ENCODE data around the gene NAXD. TPM values are rescaled to one million over a fixed set of nuclear protein-coding genes. Genes with fewer than 3 reads are reported as not detected.
"Not testable (repeated sequence)": the region's sequence is repeated elsewhere in the genome, so short reads cannot be mapped to it uniquely, and the experiment has no call there.

NAXD gene
- total RNA-seq, 4 donors from 2014 or later: 26.0 to 37.9 (median 35.4) TPM

DNA sequence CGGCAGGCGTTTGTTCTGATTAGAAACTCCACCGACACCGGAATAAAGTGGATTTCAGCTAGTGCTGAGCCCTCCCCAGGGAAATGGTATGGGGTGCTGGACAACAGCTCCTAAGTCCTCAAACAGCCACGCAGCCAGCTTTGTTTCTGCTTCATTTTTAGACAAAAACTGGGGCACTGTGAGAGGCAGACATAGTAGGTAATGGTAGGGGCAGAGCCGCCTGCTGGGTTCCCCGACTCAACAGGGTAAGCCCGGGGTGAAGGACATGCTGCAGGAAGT, 50.8 kb downstream of the NAXD start:
- H3K27me3 ChIP-seq: no peaks in the 10 kb centered on the region
- no peak for DNase-seq
- TF ChIP-seq, protein P1, sequence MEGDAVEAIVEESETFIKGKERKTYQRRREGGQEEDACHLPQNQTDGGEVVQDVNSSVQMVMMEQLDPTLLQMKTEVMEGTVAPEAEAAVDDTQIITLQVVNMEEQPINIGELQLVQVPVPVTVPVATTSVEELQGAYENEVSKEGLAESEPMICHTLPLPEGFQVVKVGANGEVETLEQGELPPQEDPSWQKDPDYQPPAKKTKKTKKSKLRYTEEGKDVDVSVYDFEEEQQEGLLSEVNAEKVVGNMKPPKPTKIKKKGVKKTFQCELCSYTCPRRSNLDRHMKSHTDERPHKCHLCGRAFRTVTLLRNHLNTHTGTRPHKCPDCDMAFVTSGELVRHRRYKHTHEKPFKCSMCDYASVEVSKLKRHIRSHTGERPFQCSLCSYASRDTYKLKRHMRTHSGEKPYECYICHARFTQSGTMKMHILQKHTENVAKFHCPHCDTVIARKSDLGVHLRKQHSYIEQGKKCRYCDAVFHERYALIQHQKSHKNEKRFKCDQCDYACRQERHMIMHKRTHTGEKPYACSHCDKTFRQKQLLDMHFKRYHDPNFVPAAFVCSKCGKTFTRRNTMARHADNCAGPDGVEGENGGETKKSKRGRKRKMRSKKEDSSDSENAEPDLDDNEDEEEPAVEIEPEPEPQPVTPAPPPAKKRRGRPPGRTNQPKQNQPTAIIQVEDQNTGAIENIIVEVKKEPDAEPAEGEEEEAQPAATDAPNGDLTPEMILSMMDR (IDR thresholded peaks at IDR 0.05): no peak
- TF ChIP-seq POLR2A (IDR thresholded peaks at IDR 0.05): no peak
- H3K27ac ChIP-seq: no peak overlapping the region
- H3K36me3 ChIP-seq: no peaks in the 10 kb centered on the region
- no peaks in the 10 kb centered on the region for H3K4me1 ChIP-seq
- intact Hi-C loops (cut with DNase I; ENCODE audit: low total_unique reads): no loop called here
- no peak overlapping the region for H3K4me3 ChIP-seq
- no peaks in the 10 kb centered on the region for H3K9me3 ChIP-seq

- TF ChIP-seq, protein P1 (IDR thresholded peaks at IDR 0.05): no peak
- no peak for TF ChIP-seq POLR2A (IDR thresholded peaks at IDR 0.05)
- H3K27me3 ChIP-seq: no peaks in the 10 kb centered on the region
- H3K4me3 ChIP-seq: no peak overlapping the region
- no peaks in the 10 kb centered on the region for H3K4me1 ChIP-seq
- no peak for DNase-seq
- H3K36me3 ChIP-seq: no peaks in the 10 kb centered on the region
- no peaks in the 10 kb centered on the region for H3K9me3 ChIP-seq
- intact Hi-C loops (cut with DNase I; ENCODE audit: low total_unique reads): no loop called here
- H3K27ac ChIP-seq: no peak overlapping the region
These were observed 53.7 kb downstream of the NAXD start for GRCh38 chr13:110669036-110669435.

DNA sequence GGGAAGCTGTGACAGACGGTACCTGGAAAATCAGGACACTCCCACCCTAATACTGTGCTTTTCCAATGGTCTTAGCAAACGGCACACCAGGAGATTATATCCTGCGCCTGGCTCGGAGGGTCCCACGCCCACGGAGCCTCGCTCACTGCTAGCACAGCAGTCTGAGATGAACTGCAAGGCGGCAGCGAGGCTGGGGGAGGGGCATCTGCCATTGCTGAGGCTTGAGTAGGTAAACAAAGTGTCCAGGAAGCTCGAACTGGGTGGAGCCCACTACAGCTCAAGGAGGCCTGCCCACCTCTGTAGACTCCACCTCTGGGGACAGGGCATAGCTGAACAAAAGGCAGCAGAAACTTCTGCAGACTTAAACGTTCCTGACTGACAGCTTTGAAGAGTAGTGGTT, 54.5 kb downstream of the NAXD start:
- H3K36me3 ChIP-seq; DNase-seq; H3K4me1 ChIP-seq; intact Hi-C loops (cut with DNase I; ENCODE audit: low total_unique reads); H3K27ac ChIP-seq; H3K9me3 ChIP-seq; H3K4me3 ChIP-seq; H3K27me3 ChIP-seq: not testable (repeated sequence)

DNA sequence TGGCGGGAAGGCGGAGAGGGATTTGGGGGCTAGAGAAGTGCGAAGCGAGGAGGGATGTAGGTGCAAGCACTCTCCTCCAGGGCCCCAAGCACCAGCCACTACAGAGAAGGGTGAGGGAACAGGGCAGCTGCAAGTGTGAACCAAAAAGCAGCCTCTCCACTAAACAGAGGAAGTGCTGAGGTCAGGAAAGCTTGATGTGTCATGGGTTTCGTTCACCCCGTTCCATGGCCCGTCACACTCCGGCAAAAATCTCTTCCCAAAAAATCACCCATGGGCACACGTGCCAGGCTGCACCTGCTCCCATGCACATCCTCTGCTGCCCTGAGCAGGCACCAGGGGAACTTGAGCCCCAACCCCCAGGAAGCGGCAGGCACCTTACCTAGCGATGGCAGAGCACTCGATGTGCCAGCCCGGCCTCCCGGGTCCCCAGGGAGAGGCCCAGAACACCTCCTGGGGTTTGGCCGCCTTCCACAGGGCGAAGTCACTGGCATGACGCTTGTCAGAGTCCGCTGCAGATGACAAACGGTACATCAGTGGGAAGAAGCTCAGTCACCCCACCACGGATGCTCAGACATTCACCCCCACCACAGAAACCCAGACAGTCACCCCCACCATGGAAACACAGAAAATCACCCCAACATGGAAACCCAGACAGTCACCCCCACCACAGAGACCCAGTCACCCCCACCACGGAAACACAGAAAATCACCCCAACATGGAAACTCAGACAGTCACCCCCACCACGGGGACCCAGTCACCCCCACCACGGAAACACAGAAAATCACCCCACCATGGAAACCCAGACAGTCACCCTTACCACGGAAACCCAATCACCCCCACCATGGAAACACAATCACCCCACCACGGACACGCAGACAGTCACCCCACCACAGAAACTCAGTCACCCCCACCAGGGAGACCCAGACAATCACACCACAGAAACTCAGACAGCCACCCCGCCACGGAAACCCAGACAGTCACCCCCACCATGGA, 61.5 kb downstream of the NAXD start:
- H3K36me3 ChIP-seq: no peaks in the 10 kb centered on the region
- H3K27me3 ChIP-seq: no peaks in the 10 kb centered on the region
- TF ChIP-seq, protein P1 (IDR thresholded peaks at IDR 0.05): no peak
- TF ChIP-seq POLR2A (IDR thresholded peaks at IDR 0.05): no peak
- no peaks in the 10 kb centered on the region for H3K4me1 ChIP-seq
- intact Hi-C loops (cut with DNase I; ENCODE audit: low total_unique reads): no loop called here
- no peaks in the 10 kb centered on the region for H3K9me3 ChIP-seq
- H3K27ac ChIP-seq: no peak overlapping the region
- DNase-seq: no peak
- H3K4me3 ChIP-seq: no peak overlapping the region

DNA sequence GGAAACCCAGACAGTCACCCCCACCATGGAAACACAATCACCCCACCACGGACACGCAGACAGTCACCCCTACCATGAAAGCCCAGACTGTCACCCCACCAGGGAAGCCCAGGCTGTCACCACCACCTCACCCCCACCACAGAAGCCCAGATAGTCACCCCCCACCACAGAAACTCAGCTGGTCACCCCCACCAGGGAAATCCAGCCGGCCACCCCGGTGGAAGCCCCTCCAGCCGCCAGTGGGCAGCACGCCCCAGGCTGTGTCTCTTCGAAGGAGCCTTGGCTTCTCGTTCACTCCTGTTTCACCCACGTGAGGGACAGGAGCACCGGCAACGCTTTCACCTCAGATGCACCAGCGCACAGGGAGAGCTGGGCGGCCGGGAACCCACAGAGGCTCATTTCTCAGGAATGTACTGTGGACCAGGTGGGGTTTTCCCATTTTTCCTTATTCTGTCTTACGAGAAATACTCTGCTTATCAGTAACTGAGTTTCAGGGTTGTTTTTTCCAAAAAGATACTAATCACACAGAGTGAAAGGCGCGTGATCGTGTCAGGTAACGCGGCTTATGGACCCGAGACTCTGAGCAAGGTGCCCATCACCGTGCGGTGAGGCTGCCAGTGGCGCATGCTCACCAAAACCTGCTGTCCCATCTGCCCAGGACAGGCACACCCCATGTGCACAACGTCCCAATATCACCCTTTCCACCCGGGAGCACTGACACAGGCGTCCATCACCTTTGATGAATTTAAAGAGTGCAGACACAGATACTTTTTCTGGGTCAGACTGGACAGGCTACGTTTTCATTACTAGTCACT, 62.6 kb downstream of the NAXD start:
- Histone ChIP-seq H3K27ac (no peak overlapping the region), H3K36me3 (no peaks in the 10 kb centered on the region), H3K4me3 (no peak overlapping the region), H3K4me1 (no peaks in the 10 kb centered on the region), H3K9me3 (no peaks in the 10 kb centered on the region), H3K27me3 (no peaks in the 10 kb centered on the region)
- no peak for DNase-seq
- no peak for TF ChIP-seq POLR2A (IDR thresholded peaks at IDR 0.05)
- TF ChIP-seq, protein P1 (IDR thresholded peaks at IDR 0.05): no peak
- intact Hi-C loops (cut with DNase I; ENCODE audit: low total_unique reads): no loop called here

All from uterus (tissue), 4 donors.